Neuronal stem cell (in vitro differentiated cells): ENCODE data around the gene WWOX.

Experiments used
- DNase-seq: peaks from one replicate; pipeline ENCODE4 v3.0.0-alpha.2; 2013; ENCODE audit warnings: low spot score
- H2AFZ ChIP-seq: one replicate; pipeline ENCODE4 v1.6.1; 2013; ENCODE audit warnings: mild to moderate bottlenecking, low read length, inconsistent platforms
- H2AK5ac ChIP-seq: 2 replicates; pipeline ENCODE4 v1.6.1; 2013; ENCODE audit warnings: low read depth, mild to moderate bottlenecking, inconsistent platforms, low read length, moderate library complexity, mixed read lengths
- H2BK120ac ChIP-seq: 2 replicates; pipeline ENCODE4 v1.6.1; 2013; ENCODE audit warnings: low read depth, mild to moderate bottlenecking, inconsistent platforms, low read length, moderate library complexity, mixed read lengths
- H2BK12ac ChIP-seq: one replicate; pipeline ENCODE4 v1.6.1; 2013; ENCODE audit warnings: low read length, inconsistent platforms
- H2BK15ac ChIP-seq: 2 replicates; pipeline ENCODE4 v1.6.1; 2013; ENCODE audit warnings: mild to moderate bottlenecking, low read length, inconsistent platforms, mixed read lengths
- H2BK5ac ChIP-seq: one replicate; pipeline ENCODE4 v1.6.1; 2013; ENCODE audit warnings: inconsistent platforms, mild to moderate bottlenecking, low read length, moderate library complexity
- H3K14ac ChIP-seq: one replicate; pipeline ENCODE4 v1.6.1; 2013; ENCODE audit warnings: low read length, inconsistent platforms
- H3K18ac ChIP-seq: 2 replicates; pipeline ENCODE4 v1.6.1; 2013; ENCODE audit warnings: low read length, inconsistent platforms
- H3K23ac ChIP-seq: 2 replicates; pipeline ENCODE4 v1.6.1; 2013; ENCODE audit warnings: low read depth, mild to moderate bottlenecking, mixed read lengths, low read length, inconsistent platforms; ENCODE audit not compliant: poor library complexity
- H3K27ac ChIP-seq: replicated peaks from 3 replicates; pipeline ENCODE4 v1.5.1; 2013; ENCODE audit warnings: low read length, inconsistent platforms
- H3K27me3 ChIP-seq, 3 experiments: 2 replicates each; pipeline ENCODE4 v1.6.1; 2013; ENCODE audit warnings: low read length in 3 of 3, mild to moderate bottlenecking in 2 of 3, inconsistent platforms in 1 of 3, low read depth in 1 of 3, mixed read lengths in 1 of 3, moderate library complexity in 1 of 3; ENCODE audit not compliant: control insufficient read depth in 3 of 3, insufficient read depth in 3 of 3
- H3K36me3 ChIP-seq, 2 donors: replicated peaks in 1 of 2; 2 replicates each; pipeline ENCODE4 v1.6.1; 2013; ENCODE audit warnings: low read length in 2 of 2; ENCODE audit not compliant: control insufficient read depth in 2 of 2, insufficient read depth in 2 of 2
- H3K4ac ChIP-seq: 2 replicates; pipeline ENCODE4 v1.6.1; 2013; ENCODE audit warnings: inconsistent platforms, mild to moderate bottlenecking, low read length, moderate library complexity
- H3K4me1 ChIP-seq, 2 donors: 1 replicate in 1 of 2; 2 replicates in 1 of 2; pipeline ENCODE4 v1.6.1; 2013; ENCODE audit warnings: low read length in 2 of 2, low read depth in 1 of 2; ENCODE audit not compliant: control insufficient read depth in 2 of 2, insufficient read depth in 1 of 2
- H3K4me2 ChIP-seq: one replicate; pipeline ENCODE4 v1.6.1; 2013; ENCODE audit warnings: mild to moderate bottlenecking, low read length, inconsistent platforms; ENCODE audit not compliant: insufficient read depth, poor library complexity, severe bottlenecking
- H3K4me3 ChIP-seq, 2 donors: 2 replicates each; pipeline ENCODE4 v1.5.1; 2013; ENCODE audit warnings: low read length in 2 of 2, mild to moderate bottlenecking in 2 of 2, inconsistent platforms in 1 of 2, moderate library complexity in 1 of 2
- H3K79me1 ChIP-seq: one replicate; pipeline ENCODE4 v1.6.1; 2013; ENCODE audit warnings: low read depth, mild to moderate bottlenecking, inconsistent platforms, low read length, moderate library complexity
- H3K9ac ChIP-seq: one replicate; pipeline ENCODE4 v1.6.1; 2013; ENCODE audit warnings: mild to moderate bottlenecking, low read depth, low read length, inconsistent platforms; ENCODE audit not compliant: poor library complexity
- H3K9me3 ChIP-seq, 2 donors: replicated peaks in 1 of 2; 2 replicates each; pipeline versions ENCODE3 to v1.6.1; 2013; ENCODE audit warnings: low read length in 2 of 2, mild to moderate bottlenecking in 2 of 2, inconsistent platforms in 1 of 2, low read depth in 1 of 2, mixed read lengths in 1 of 2, moderate library complexity in 1 of 2; ENCODE audit not compliant: control insufficient read depth in 2 of 2, insufficient read depth in 1 of 2
- H4K8ac ChIP-seq: one replicate; pipeline ENCODE4 v1.6.1; 2013; ENCODE audit warnings: low read depth, mild to moderate bottlenecking, inconsistent platforms, low read length, moderate library complexity
- H4K91ac ChIP-seq: one replicate; pipeline ENCODE4 v1.6.1; 2013; ENCODE audit warnings: low read length, low read depth, mild to moderate bottlenecking, inconsistent platforms; ENCODE audit not compliant: poor library complexity
- WGBS, 2 donors: extraction: QIAGEN DNeasy Blood & Tissue Kit; methylation state at CpG; one replicate each; pipeline ENCODE4 v1.1.7; 2013; ENCODE audit warnings: missing lambda C conversion rate in 2 of 2, mixed read lengths in 1 of 2; ENCODE audit not compliant: insufficient read length in 2 of 2, insufficient replicate concordance in 1 of 2; ENCODE audit errors: extremely low coverage in 2 of 2; 5-methylcytosine and 5-hydroxymethylcytosine counted together

The WWOX gene

GRCh38 chr16:78791011-78791410 lies 691.6 kb downstream of the WWOX start:
- Histone ChIP-seq H3K18ac (no peak overlapping the region), H3K36me3 (no peaks in the 10 kb centered on the region), H3K9ac (no peak overlapping the region), H3K79me1 (no peaks in the 10 kb centered on the region), H3K27ac (no peak overlapping the region), H4K8ac (no peak overlapping the region), H3K4ac (no peak overlapping the region), H3K4me2 (no peak overlapping the region), H2AK5ac (no peak overlapping the region), H2BK5ac (no peak overlapping the region), H2BK120ac (no peak overlapping the region), H3K14ac (no peak overlapping the region), H2AFZ (no peak overlapping the region), H3K4me1 (no peaks in the 10 kb centered on the region), H3K27me3 (no peaks in the 10 kb centered on the region), H4K91ac (no peak overlapping the region), H3K23ac (no peak overlapping the region), H2BK12ac (no peak overlapping the region), H2BK15ac (no peak overlapping the region), H3K9me3 (no peaks in the 10 kb centered on the region), H3K4me3 (no peak overlapping the region)
- no CpG with 5 or more reads among the region's 8 CpGs for WGBS, 2 donors
- DNase-seq: no peak

GRCh38 chr16:78791926-78792325 lies 692.5 kb downstream of the WWOX start:
- peak overlapping the region; percentile 74 for H3K18ac ChIP-seq
- no peak overlapping the region for H2AFZ ChIP-seq
- no CpG with 5 or more reads among the region's 7 CpGs for WGBS, 2 donors
- H2BK5ac ChIP-seq: no peak overlapping the region
- no peaks in the 10 kb centered on the region for H3K79me1 ChIP-seq
- no peaks in the 10 kb centered on the region for H3K36me3 ChIP-seq
- no peaks in the 10 kb centered on the region for H3K27me3 ChIP-seq
- H2BK15ac ChIP-seq: no peak overlapping the region
- no peak overlapping the region for H3K4ac ChIP-seq
- no peak overlapping the region for H2AK5ac ChIP-seq
- no peak overlapping the region for H2BK120ac ChIP-seq
- no peak overlapping the region for H3K27ac ChIP-seq
- no peak overlapping the region for H4K91ac ChIP-seq
- no peaks in the 10 kb centered on the region for H3K4me1 ChIP-seq
- no peak overlapping the region for H2BK12ac ChIP-seq
- H3K4me3 ChIP-seq: no peak overlapping the region
- no peak overlapping the region for H3K14ac ChIP-seq
- no peak overlapping the region for H3K9ac ChIP-seq
- no peak overlapping the region for H3K4me2 ChIP-seq
- no peak overlapping the region for H3K23ac ChIP-seq
- no peak overlapping the region for H4K8ac ChIP-seq
- H3K9me3 ChIP-seq: no peaks in the 10 kb centered on the region
- DNase-seq: no peak

GRCh38 chr16:78792952-78793351 lies 693.5 kb downstream of the WWOX start:
- Histone ChIP-seq H3K18ac (no peak overlapping the region), H3K4me1 (no peaks in the 10 kb centered on the region), H3K9me3 (no peaks in the 10 kb centered on the region), H3K14ac (no peak overlapping the region), H2BK120ac (no peak overlapping the region), H2AFZ (no peak overlapping the region), H4K8ac (no peak overlapping the region), H3K36me3 (no peaks in the 10 kb centered on the region), H3K4ac (no peak overlapping the region), H3K4me3 (no peak overlapping the region), H3K79me1 (no peaks in the 10 kb centered on the region), H3K23ac (no peak overlapping the region), H3K27ac (no peak overlapping the region), H3K9ac (no peak overlapping the region), H2BK12ac (no peak overlapping the region), H4K91ac (no peak overlapping the region), H2BK5ac (no peak overlapping the region), H2BK15ac (no peak overlapping the region), H3K27me3 (no peaks in the 10 kb centered on the region), H3K4me2 (no peak overlapping the region), H2AK5ac (no peak overlapping the region)
- no peak for DNase-seq
- no CpG with 5 or more reads among the region's 5 CpGs for WGBS, 2 donors

- Histone ChIP-seq H3K36me3 (no peaks in the 10 kb centered on the region), H3K27ac (no peak overlapping the region), H3K27me3 (no peaks in the 10 kb centered on the region), H3K4me2 (no peak overlapping the region), H3K4me1 (no peaks in the 10 kb centered on the region), H3K4ac (no peak overlapping the region), H3K23ac (no peak overlapping the region), H3K9me3 (no peaks in the 10 kb centered on the region), H2AK5ac (no peak overlapping the region), H4K8ac (no peak overlapping the region), H3K18ac (no peak overlapping the region), H2BK12ac (no peak overlapping the region), H2BK15ac (no peak overlapping the region), H3K9ac (no peak overlapping the region), H3K4me3 (no peak overlapping the region), H3K14ac (no peak overlapping the region), H3K79me1 (no peaks in the 10 kb centered on the region), H4K91ac (no peak overlapping the region), H2BK5ac (no peak overlapping the region), H2BK120ac (no peak overlapping the region), H2AFZ (no peak overlapping the region)
- WGBS, 2 donors: no CpG with 5 or more reads among the region's 6 CpGs
- DNase-seq: no peak
These were observed 695.3 kb downstream of the WWOX start for GRCh38 chr16:78794581-78795250.
